SH-SY5Y (cell line): Measurements from ENCODE around the gene PNLDC1.

ENCODE experiments used
- GATA2 ChIP-seq: IDR thresholded peaks from 2 replicates; pipeline ENCODE4 v1.6.1; 2011; ENCODE audit warnings: mild to moderate bottlenecking, low read depth, low read length
- GATA3 ChIP-seq: IDR thresholded peaks from 2 replicates; pipeline ENCODE4 v1.6.1; 2011; ENCODE audit warnings: low read depth, mild to moderate bottlenecking, low read length, moderate library complexity

PNLDC1 gene

GRCh38 chr6:159826968-159827647 lies 27.0 kb downstream of the PNLDC1 start:
- TF ChIP-seq GATA2 (no peak), GATA3 (no peak)

DNA sequence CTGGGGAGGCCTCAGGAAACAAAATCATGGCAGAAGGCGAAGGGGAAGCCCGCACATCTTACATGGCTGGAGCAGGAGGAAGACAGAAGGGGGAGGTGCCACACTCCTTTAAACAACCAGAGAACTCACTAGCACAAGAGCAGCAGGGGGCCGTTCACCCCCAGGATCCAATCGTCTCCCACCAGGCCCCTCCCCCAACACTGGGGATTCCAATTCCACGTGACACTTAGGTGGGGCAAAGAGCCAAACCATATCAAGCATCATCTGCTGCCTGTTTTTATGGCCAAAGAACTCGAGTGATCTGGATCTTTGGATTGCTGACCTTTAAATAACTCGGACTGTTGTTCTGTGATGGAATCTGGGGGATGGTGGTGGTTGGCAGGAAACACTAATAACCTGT lies 28.0 kb downstream of the PNLDC1 start:
- TF ChIP-seq GATA2 (no peak), GATA3 (no peak)

GRCh38 chr6:159829526-159829925 lies 29.4 kb downstream of the PNLDC1 start:
- TF ChIP-seq GATA3 (no peak), GATA2 (no peak)

- TF ChIP-seq GATA2 (no peak), GATA3 (no peak)
Measured at GRCh38 chr6:159830501-159831372, 30.7 kb downstream of the PNLDC1 start.

DNA sequence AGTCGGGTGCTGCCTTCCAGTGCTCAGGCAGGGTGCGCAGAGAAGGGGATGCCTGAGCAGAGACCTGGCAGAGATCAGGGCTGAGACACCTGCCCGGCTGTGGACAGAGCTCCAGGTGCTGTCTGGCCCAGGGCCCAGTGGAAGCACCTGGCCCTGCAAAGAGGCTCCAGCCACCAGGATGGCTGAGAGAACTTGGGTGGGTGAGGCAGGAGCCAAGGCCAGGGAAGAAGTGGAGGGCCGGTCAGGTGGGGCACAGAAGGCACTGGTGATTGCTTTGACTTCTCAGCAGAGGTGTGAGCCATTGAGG lies 31.2 kb downstream of the PNLDC1 start:
- TF ChIP-seq GATA2 (no peak), GATA3 (no peak)

DNA sequence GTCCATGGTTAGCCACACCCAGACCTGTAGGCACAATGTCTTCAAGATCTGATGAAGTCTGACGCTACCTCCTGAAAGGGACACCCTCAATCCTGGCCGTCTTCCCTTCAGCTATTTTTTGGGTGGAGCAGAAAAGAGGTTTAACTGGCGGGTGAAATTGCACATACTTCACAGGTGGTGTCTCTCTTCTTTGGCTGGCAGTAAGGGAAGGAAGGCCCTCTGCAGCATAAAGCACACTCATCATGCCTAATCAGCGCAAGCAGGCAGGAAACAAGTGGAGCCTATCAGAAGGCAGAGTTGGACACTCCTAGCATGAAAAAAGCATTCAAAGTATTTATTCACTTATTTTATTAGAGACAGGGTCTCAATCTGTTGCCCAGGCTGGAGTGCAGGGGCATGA lies 32.9 kb downstream of the PNLDC1 start:
- TF ChIP-seq GATA2 (no peak), GATA3 (no peak)

- no peak for TF ChIP-seq GATA2
- TF ChIP-seq GATA3, result no peak
Measured at GRCh38 chr6:159833556-159833955, 33.5 kb downstream of the PNLDC1 start.

DNA sequence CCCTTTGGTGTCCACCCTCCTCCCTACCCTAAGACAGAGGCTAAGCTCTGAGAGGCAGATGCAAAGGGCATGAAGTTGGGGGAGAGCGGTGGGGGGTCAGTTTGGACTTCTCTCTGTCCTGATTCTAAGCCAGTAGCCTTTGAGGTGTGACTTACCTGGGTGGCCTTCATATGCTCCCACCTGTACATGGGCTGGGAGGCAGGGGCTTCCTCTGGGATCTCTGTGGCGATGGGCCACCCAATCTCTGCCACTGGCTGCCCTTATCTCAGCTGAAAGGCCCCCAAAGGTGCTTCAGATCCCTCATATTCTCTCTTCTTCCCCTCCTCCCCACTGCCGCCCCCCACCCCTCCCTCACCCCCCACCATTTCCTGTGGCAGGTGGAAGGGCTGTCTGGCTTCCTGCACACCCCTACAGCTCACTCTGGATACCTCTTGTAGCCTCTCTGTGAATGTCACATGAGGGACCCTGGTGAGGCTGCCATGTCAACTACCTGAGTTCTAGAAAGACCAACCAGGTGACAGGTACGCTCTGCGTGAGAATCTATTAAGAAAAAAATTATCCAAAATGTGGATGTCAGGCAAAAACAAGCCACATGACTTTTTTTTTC lies 34.0 kb downstream of the PNLDC1 start:
- TF ChIP-seq GATA3 (no peak), GATA2 (no peak)

- no peak for TF ChIP-seq GATA3
- TF ChIP-seq GATA2, result no peak
Measured at GRCh38 chr6:159836718-159837490, 36.8 kb downstream of the PNLDC1 start.

DNA sequence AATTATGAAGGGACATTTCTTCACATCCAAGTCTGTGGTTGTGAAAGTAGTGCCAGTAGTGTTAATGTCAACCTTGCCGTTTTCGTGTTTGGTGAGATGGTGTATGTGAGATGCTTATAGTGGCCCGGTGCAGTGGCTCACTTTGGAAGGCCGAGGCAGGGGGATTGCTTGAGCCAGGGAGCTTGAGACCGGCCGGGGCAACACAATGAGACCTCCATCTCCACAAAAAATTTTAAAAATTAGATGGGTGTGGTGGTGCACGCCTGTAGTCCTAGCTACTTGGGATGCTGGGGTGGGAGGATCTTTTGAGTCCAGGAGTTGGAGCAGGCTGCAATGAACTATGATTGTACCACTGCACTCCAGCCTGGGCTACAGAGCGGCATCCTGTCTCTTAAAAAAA lies 37.4 kb downstream of the PNLDC1 start:
- TF ChIP-seq GATA2 (no peak), GATA3 (no peak)

DNA sequence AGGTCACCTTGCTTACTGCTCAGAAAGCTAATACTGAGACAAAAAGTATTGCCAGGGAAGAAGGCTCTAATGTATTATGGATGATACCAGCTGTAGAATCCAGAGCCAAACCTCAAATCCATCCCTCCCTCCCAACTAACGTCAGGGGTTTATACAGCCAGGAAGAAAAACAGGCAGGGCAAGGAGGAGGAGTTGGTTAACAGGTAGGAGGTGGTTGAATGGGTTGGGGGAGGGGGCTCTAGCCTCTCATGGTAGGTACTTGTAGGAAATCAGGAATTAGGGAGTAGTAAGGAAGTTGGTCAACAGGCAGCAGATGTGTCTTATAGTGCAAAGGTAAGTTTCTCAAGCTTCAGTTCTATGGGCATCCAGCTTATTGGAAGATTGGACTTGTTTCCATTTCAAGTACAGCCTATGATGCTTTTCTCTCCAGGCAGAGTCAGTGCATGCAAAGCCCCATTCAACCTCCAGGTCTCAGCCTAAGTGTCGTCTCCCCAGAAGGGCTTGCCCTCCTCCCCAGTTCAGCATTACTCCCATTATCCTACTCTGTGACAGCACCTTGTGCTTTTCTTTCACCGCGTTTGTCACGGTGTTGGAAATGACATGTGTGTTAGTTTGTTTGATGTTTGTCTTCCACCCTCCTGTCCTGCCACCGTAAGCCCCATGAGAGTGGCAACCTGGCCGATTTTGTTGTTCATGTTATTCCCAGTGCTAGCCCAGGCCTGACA lies 38.1 kb downstream of the PNLDC1 start:
- TF ChIP-seq GATA3, result no peak

- TF ChIP-seq GATA3 (no peak), GATA2 (no peak)
Measured at GRCh38 chr6:159842035-159842434, 42.0 kb downstream of the PNLDC1 start.

GRCh38 chr6:159844737-159845645 lies 44.9 kb downstream of the PNLDC1 start:
- TF ChIP-seq GATA2, result no peak
- no peak for TF ChIP-seq GATA3

GRCh38 chr6:159852877-159853276 lies 52.8 kb downstream of the PNLDC1 start:
- no peak for TF ChIP-seq GATA2
- TF ChIP-seq GATA3, result no peak
